Muscle of leg (tissue), 11 donors: ENCODE results near the gene METAP1D. TPM values are rescaled to one million over a fixed set of nuclear protein-coding genes. Genes with fewer than 3 reads are reported as not detected.
"Not testable (repeated sequence)": the region's sequence is repeated elsewhere in the genome, so short reads cannot be mapped to it uniquely, and the experiment has no call there.

Experiments
- DNase-seq: peaks from one replicate; pipeline ENCODE4 v3.0.0; 2013
- H3K27ac ChIP-seq: one replicate; pipeline ENCODE4 v1.5.1; 2013; ENCODE audit warnings: mild to moderate bottlenecking, low read length, control low read depth
- H3K27me3 ChIP-seq: one replicate; pipeline ENCODE4 v1.6.1; 2013; ENCODE audit warnings: low read length; ENCODE audit not compliant: control insufficient read depth, insufficient read depth
- H3K36me3 ChIP-seq: one replicate; pipeline ENCODE4 v1.6.1; 2013; ENCODE audit warnings: low read length; ENCODE audit not compliant: control insufficient read depth, insufficient read depth
- H3K4me1 ChIP-seq: one replicate; pipeline ENCODE4 v1.6.1; 2013; ENCODE audit warnings: low read length; ENCODE audit not compliant: control insufficient read depth, insufficient read depth
- H3K4me3 ChIP-seq: one replicate; pipeline ENCODE4 v1.5.1; 2013; ENCODE audit warnings: low read length, control low read depth
- H3K9me3 ChIP-seq: replicated peaks from 2 replicates; pipeline ENCODE4 v1.6.1; 2013; ENCODE audit warnings: low read depth, low read length; ENCODE audit not compliant: control insufficient read depth
- WGBS: methylation state at CpG from one replicate; pipeline ENCODE4 v1.1.5; 2013; ENCODE audit warnings: missing lambda C conversion rate; ENCODE audit not compliant: insufficient coverage; 5-methylcytosine and 5-hydroxymethylcytosine counted together
- polyA plus RNA-seq, 8 donors: library from polyadenylated mRNA; unstranded; fragments of 120-200 nt; gene quantifications; one replicate each; pipeline versions ENCODE4 v1.2.1 to v1.2.3, GENCODE V29; 2013; ENCODE audit warnings: inconsistent platforms in 1 of 8, low replicate concordance in 1 of 8; ENCODE audit not compliant: insufficient read length in 8 of 8, insufficient read depth in 1 of 8
- total RNA-seq: library from RNA; stranded (reverse); fragments of 120-200 nt; gene quantifications from one replicate; pipeline ENCODE4 v1.2.4, GENCODE V29; 2013

Gene METAP1D
- total and polyA plus RNA-seq, 9 donors = 7.8 to 16.0 (median 9.8) TPM

DNA sequence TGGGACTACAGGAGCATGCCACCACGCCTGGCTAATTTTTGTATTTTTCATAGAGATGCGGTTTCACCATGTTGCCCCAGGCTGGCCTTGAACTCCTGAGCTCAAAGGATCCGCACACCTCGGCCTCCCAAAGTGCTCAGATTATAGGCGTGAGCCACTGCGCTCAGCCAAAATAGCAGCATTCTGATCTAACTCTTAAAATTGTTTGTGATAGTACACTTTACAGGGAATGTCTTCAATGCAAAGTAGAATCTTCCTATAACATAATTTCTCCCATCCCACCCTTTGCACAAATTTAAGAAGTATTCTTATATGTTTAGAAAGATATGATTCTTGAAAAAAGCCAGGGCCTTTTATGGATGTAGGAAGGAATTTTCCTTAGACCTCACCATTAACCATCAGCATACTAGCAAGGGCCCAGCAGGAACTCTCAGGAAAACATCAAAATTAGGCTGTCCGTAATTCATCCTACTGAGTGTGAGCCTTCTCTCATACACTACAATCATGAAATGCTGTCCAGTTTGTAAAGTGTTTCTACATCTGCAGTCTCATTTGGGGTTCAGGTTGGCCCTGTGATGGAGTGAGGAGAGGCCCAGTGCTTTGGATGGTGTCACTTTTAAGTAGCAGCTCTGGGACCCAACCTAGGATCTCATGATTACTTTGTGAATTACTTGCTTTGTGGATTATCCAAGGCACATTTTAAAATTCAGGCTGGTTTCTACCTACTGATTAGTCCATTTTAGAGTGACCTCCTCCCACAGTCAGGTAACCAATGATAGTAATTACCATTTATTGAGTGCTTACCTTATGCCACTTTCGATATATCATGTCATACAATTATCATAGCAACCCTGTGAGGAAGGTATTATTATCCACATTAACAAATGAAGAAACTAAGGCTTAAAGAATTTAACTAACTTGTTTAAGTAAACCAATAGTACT, 48.1 kb downstream of the METAP1D start:
- WGBS = 90% methylated on average over 2 of the region's 8 CpGs
- no peak overlapping the region for H3K27ac ChIP-seq
- no peaks in the 10 kb centered on the region for H3K36me3 ChIP-seq
- H3K4me3 ChIP-seq = no peak overlapping the region
- H3K27me3 ChIP-seq = no peaks in the 10 kb centered on the region
- no peak for DNase-seq
- no peaks in the 10 kb centered on the region for H3K9me3 ChIP-seq
- no peaks in the 10 kb centered on the region for H3K4me1 ChIP-seq

DNA sequence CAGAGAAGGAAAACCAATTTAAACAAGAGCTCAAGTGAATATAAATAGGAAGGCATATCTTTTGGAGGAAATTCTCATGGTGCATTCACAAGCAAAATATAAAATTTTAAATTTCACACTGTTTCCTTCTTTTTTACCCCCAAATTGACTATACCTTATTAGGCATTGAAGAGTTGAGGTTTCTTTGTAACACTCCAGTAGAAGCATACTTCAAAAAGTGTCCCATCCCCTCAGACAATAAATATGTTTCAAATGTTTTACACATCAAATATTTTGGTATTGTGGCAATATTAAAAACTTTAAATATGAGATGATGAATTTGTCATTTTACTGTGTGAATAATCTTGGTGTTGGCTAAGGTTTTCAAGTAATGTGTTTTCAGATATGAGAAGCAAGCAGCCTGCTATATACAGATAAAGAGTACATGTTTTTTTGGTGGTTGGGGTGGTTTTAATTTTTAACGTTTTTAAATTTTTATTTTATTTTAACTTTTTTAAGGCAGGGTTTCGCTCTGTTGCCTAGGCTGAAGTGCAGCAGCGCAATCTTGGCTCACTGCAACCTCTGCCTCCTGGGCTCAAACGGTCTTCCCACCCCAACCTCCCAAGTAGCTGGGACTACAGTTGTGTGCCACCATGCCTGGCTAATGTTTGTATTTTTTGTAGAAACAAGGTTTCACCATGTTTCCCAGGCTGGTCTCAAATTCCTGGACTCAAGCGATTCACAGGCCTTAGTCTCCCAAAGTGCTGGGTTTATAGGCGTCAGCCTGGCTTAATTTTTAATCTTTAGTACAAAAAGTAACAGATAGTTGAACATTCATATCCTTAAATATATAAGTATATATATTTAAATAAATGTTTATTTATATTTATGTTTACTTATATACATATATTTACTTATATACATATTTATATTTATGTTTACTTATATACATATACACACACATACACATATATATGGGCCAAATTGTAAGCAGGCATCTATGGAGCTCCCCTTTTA, 49.1 kb downstream of the METAP1D start:
- Histone ChIP-seq H3K4me3 (no peak overlapping the region), H3K4me1 (no peaks in the 10 kb centered on the region), H3K36me3 (no peaks in the 10 kb centered on the region), H3K27me3 (no peaks in the 10 kb centered on the region), H3K9me3 (no peaks in the 10 kb centered on the region), H3K27ac (no peak overlapping the region)
- no peak for DNase-seq
- no CpG with 5 or more reads among the region's 6 CpGs for WGBS

DNA sequence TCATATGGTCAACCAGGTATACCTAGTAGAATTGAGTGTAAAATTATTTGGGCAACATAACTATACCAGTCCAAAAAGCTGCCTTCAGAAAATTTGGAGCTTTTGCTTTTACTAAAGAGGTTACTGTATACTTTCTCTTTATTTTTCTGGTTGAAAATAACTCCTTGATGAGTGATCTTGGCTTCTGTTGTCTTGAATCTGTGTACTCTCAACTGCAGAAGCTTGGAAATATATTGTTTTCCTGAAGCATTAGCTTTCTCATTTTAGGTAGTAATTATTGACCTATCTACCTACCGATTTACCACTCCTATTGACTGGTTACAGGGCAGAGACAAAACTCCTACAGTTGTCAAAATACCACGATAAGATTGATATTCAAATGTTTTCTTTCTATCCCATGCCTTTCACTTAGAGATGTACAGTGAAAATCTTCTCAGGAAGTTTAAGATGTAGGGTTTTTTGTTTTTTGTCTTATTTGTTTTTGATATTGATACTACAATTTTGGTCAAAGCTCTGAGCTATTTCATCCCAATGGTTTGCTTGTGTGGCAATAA, 49.9 kb downstream of the METAP1D start:
- no peaks in the 10 kb centered on the region for H3K27me3 ChIP-seq
- no peak overlapping the region for H3K4me3 ChIP-seq
- no peaks in the 10 kb centered on the region for H3K36me3 ChIP-seq
- no peak for DNase-seq
- WGBS = no CpG with 5 or more reads among the region's 2 CpGs
- no peaks in the 10 kb centered on the region for H3K4me1 ChIP-seq
- H3K27ac ChIP-seq = no peak overlapping the region
- no peaks in the 10 kb centered on the region for H3K9me3 ChIP-seq

DNA sequence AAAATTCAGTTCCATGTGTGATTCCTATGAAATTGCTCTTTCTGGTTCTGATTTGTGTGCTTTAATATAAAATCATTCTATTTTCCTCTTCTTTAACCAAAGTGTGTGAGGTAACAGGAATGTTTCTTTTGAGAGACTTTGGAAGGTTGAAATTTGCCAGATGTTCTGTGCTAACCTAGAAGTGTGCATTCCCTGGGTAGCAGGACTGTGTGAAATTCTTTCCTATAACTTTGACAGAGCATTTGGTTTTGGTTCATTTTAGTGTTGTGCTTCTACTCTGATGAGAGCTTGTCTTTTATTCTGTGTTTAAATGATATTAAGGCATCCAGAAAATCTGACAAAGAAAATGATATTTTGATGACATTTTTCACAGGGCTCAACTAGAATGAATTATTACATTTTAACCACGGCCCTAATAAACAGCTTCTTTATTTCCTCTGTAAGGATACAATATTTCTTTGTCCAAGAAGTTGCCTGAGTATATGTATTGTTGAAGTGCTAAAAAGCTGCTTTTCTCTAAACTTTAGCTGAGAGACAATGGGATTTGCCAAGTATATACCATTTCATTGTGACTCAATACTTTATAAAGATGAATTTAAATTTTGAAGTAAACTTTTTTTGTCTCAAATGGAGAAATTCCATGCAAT, 50.8 kb downstream of the METAP1D start:
- Histone ChIP-seq H3K36me3 (no peaks in the 10 kb centered on the region), H3K27me3 (no peaks in the 10 kb centered on the region), H3K27ac (no peak overlapping the region), H3K9me3 (no peaks in the 10 kb centered on the region), H3K4me1 (no peaks in the 10 kb centered on the region), H3K4me3 (no peak overlapping the region)
- no CpG with 5 or more reads among the region's 1 CpG for WGBS
- DNase-seq = peak; percentile 20

DNA sequence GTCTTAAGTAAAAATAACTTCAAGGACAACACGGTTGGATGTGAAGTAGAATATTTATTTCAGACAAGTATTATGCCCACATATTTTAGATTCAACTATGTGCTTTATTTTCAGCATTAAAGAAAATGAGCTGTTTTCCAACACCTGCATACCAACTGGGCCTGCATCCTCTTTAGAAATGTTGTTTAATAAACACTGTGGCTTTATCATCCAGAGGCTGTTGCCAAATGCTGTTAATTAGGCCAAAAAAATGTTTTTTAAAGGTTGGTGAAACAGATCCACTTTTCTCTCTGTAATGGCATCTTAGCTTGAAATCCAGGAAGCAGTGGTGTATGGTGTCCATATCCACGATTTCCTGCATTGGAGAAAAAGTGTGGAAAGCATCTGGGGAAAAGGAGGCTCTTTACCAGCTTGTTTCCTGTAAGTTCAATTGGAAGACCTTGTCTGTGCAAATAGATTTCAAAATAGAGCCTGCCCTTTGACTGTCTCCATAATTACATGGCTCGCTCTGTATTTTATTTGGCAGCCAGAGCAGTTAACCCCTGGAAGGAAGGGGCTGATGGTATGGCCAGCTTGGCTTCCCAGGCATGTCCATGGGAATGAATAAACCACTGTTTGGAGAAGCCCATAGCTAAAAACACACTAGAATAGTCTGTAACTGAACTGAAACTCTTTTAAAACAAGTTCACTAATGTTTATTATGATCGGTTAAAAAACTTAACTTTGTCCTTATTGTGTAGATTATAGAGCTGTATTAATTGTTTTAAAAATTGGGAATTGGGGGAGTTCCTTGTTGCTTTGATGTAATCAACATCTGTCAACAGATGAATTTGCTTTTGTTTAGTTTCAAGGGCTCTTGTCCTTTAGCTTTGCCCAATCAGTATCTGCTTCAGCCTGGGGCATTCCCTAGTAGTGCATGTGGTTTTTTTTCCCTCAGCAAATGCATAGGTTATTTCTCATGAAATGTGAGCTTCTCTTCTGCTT, 52.5 kb downstream of the METAP1D start:
- Histone ChIP-seq H3K36me3 (no peaks in the 10 kb centered on the region), H3K27ac (no peak overlapping the region), H3K4me3 (no peak overlapping the region), H3K4me1 (no peaks in the 10 kb centered on the region), H3K9me3 (no peaks in the 10 kb centered on the region), H3K27me3 (no peaks in the 10 kb centered on the region)
- DNase-seq = peak; percentile 25
- WGBS = 33% methylated on average over 1 of the region's 4 CpGs

DNA sequence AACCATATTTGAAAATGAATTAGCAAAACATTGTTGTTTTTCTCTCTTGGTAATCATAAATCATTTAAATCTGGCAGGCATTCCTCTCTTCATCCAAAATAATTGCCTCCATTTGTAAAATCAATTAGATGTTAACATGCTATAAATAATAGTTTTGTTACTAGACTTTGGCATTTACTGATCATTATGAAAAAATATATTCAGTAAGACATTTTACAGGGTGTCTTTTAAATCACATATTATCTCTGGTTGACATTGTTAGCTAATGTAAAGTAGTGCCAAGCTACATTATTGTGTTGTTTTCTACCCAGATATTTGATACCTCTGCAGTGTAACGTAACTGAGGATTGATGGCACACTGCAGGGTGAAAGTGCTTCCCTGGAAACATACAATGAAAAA, 53.7 kb downstream of the METAP1D start:
- WGBS = no CpG with 5 or more reads among the region's 1 CpG
- Histone ChIP-seq H3K27me3 (no peaks in the 10 kb centered on the region), H3K9me3 (no peaks in the 10 kb centered on the region), H3K27ac (no peak overlapping the region), H3K4me3 (no peak overlapping the region), H3K36me3 (no peaks in the 10 kb centered on the region), H3K4me1 (no peaks in the 10 kb centered on the region)
- DNase-seq = no peak

DNA sequence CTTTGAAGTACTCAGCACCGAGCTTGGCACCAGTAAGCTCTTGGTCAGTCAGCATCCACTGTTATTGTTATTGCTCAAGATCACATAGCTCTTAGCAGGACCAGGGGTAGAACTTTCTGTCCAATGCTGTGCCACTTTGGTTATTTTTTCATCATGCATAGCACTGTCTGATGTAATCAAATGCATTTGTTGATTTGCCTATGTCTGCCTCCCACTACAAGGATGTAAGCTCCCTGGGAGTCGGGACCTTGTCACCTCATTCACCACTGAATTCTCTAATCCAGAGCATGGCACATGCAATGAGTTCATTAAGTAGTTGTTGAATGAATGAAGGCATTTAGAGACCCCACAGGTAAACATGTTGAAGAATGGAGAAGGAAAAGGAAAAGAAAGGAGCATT, 56.5 kb downstream of the METAP1D start:
- H3K36me3 ChIP-seq = no peaks in the 10 kb centered on the region
- no peaks in the 10 kb centered on the region for H3K9me3 ChIP-seq
- H3K27me3 ChIP-seq = no peaks in the 10 kb centered on the region
- H3K27ac ChIP-seq = no peak overlapping the region
- WGBS = 67% methylated on average over 1 of the region's 2 CpGs
- H3K4me1 ChIP-seq = no peaks in the 10 kb centered on the region
- DNase-seq = no peak
- H3K4me3 ChIP-seq = no peak overlapping the region

DNA sequence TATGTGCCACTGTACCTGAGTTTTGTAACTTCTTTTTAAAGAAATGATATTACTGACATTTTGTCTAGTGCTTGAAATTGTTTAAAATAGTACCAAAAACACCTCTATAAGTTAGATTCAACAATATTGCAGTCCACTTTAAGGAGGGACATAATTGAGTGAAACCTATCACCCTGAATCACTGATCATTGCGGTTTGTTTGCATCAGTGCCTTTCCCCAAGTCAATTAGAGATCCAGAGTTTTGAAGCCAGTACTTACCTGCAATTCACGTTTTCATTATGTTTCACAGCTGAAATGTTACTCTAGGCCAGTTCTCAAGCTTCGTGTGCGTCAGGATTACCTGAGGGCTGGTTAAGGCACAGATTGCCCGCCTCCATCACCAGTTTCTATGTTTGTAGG, 58.9 kb downstream of the METAP1D start:
- DNase-seq = no peak
- WGBS = 86% methylated on average over 5 of the region's 5 CpGs
- no peaks in the 10 kb centered on the region for H3K27me3 ChIP-seq
- no peak overlapping the region for H3K4me3 ChIP-seq
- no peaks in the 10 kb centered on the region for H3K9me3 ChIP-seq
- no peaks in the 10 kb centered on the region for H3K4me1 ChIP-seq
- H3K27ac ChIP-seq = no peak overlapping the region
- H3K36me3 ChIP-seq = peaks cover 2% of the 10 kb centered on the region

DNA sequence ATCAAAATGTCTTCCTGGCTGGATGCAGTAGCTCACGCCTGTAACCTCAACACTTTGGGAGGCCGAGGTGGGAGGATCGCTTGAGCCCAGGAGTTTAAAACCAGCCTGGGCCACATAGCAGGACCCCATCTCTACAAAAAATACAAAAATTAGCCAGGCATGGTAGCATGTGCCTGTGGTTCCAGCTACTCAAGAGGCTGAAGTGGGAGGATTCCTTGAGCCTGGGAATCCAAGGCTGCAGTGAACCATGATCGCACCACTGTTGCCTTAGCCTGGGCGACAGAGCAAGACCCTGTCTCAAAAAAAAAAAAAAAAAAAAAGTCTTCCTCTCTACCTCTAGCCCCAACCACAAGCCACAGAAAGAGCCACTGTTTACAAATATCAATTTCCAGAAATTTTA, 60.4 kb downstream of the METAP1D start:
- DNase-seq, H3K9me3 ChIP-seq, H3K27ac ChIP-seq, H3K27me3 ChIP-seq, H3K4me3 ChIP-seq, H3K4me1 ChIP-seq, H3K36me3 ChIP-seq: not testable (repeated sequence)
- WGBS = 93% methylated on average over 3 of the region's 5 CpGs
